ENCODE results near the gene EIPR1. TPM values are rescaled to one million over a fixed set of nuclear protein-coding genes. Genes with fewer than 3 reads are reported as not detected.
"Not testable (repeated sequence)": the region's sequence is repeated elsewhere in the genome, so short reads cannot be mapped to it uniquely, and the experiment has no call there.

Gene EIPR1
- total RNA-seq, 4 donors from 2014 or later = 13.8 to 19.0 (median 15.3) TPM

DNA sequence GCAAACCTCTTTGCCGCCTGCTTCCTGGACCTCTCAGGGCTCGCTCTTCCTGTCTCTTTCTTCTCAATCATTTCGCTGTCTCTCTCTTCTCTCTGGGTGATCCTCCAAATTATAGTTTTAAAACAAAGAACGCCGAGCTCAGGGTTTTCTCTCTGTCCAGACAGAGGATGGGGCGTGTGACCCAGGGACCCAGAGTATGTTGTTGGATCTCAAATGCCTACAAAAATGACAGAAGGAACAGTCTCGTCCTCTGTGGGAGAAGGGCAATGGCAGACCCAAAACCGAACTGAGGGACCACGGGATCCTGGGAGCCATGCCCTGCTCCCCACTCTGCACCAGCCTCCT, 88.5 kb downstream of the EIPR1 start:
- H3K4me3 ChIP-seq = no peak overlapping the region
- H3K27ac ChIP-seq (replicated peaks in 1 of 4) = no peak overlapping the region
- DNase-seq (ENCODE audit: extremely low spot score) = no peak
- H3K9me3 ChIP-seq = no peaks in the 10 kb centered on the region
- TF ChIP-seq, protein P1, sequence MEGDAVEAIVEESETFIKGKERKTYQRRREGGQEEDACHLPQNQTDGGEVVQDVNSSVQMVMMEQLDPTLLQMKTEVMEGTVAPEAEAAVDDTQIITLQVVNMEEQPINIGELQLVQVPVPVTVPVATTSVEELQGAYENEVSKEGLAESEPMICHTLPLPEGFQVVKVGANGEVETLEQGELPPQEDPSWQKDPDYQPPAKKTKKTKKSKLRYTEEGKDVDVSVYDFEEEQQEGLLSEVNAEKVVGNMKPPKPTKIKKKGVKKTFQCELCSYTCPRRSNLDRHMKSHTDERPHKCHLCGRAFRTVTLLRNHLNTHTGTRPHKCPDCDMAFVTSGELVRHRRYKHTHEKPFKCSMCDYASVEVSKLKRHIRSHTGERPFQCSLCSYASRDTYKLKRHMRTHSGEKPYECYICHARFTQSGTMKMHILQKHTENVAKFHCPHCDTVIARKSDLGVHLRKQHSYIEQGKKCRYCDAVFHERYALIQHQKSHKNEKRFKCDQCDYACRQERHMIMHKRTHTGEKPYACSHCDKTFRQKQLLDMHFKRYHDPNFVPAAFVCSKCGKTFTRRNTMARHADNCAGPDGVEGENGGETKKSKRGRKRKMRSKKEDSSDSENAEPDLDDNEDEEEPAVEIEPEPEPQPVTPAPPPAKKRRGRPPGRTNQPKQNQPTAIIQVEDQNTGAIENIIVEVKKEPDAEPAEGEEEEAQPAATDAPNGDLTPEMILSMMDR (IDR thresholded peaks at IDR 0.05) = no peak
- TF ChIP-seq POLR2A (IDR thresholded peaks at IDR 0.05; ENCODE audit: low read depth) (no peak), EP300 (IDR thresholded peaks at IDR 0.05) (no peak), POLR2AphosphoS5 (IDR thresholded peaks at IDR 0.05) (no peak)
- WGBS = 90% methylated on average over 9 of the region's 9 CpGs
- no peaks in the 10 kb centered on the region for H3K4me1 ChIP-seq
- intact Hi-C loops (cut with DNase I) = no loop called here
- H3K27me3 ChIP-seq = no peaks in the 10 kb centered on the region
- H3K36me3 ChIP-seq = no peaks in the 10 kb centered on the region

DNA sequence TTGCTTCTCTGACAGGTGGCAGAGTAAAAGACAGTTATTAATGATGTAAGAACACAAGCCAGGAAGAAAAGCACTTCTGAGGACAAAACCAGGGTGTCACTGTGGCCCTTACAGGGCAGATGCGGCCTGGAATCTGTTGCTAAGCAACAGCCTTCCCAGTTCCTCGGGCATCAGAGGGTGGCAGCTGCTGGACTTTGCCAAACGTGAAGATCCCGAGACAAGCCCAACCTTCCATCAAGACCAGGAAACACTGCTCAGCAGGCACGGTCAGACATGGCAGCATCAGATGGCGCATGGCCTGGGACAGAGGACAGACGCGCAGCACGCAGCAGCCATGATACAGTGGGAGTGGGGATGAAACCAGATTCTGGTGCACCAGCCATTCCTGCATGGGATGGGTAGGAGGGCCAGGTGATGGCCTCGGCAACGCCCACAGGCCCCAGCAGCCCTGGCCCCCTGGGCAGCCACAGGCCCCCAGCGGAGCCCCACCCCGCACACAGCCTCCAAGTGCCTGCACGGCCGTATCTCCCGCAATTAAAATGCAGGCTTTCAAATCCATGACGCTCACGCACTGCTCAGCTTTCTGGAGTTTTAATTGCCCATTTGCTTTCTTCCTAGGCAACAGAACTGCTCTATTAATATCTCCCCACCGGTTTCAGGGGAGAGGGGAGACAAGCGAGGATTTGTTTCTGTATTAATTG, 89.0 kb downstream of the EIPR1 start:
- WGBS = 90% methylated on average over 18 of the region's 20 CpGs
- DNase-seq (ENCODE audit: extremely low spot score) = no peak

DNA sequence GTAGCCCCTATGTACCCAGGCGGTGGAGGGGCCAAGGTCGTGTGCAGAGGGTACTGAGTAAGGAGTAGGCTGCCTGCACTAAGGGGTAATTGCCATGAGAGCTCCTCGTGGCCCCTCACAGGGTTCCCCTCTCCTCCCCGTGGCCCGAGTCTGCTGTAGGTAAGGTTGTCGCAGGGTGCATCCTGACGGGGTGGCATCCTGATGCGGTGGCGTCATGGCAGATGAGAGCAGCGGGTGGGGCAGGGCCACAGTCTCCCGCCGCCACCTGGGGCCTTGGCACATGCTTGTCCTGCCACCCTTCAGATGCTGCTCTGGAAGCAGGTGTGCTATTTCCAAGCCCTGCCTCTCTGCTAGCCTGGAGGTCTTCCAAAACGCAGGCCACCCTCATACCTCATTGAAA, 89.7 kb downstream of the EIPR1 start:
- no peaks in the 10 kb centered on the region for H3K36me3 ChIP-seq
- TF ChIP-seq, protein P1 (IDR thresholded peaks at IDR 0.05) = no peak
- TF ChIP-seq EP300 (IDR thresholded peaks at IDR 0.05) = no peak
- TF ChIP-seq POLR2AphosphoS5 (IDR thresholded peaks at IDR 0.05) = no peak
- TF ChIP-seq POLR2A (IDR thresholded peaks at IDR 0.05; ENCODE audit: low read depth) = no peak
- H3K4me1 ChIP-seq = peaks cover 0 to 7% (median 6%) of the 10 kb centered on the region in 4 donors
- H3K27me3 ChIP-seq = no peaks in the 10 kb centered on the region
- 72% methylated on average over 5 of the region's 13 CpGs for WGBS
- no peaks in the 10 kb centered on the region for H3K9me3 ChIP-seq
- no peak overlapping the region for H3K4me3 ChIP-seq
- H3K27ac ChIP-seq (replicated peaks in 1 of 4) = no peak overlapping the region
- intact Hi-C loops (cut with DNase I) = no loop called here
- no peak for DNase-seq (ENCODE audit: extremely low spot score)

More for the DNA sequence above, 89.0 kb downstream of the EIPR1 start:
- no peaks in the 10 kb centered on the region for H3K9me3 ChIP-seq
- H3K36me3 ChIP-seq = no peaks in the 10 kb centered on the region
- no peak overlapping the region for H3K27ac ChIP-seq (replicated peaks in 1 of 4)
- intact Hi-C loops (cut with DNase I) = no loop called here
- no peak for TF ChIP-seq POLR2A (IDR thresholded peaks at IDR 0.05; ENCODE audit: low read depth)
- no peak overlapping the region for H3K4me3 ChIP-seq
- no peaks in the 10 kb centered on the region for H3K27me3 ChIP-seq
- no peaks in the 10 kb centered on the region for H3K4me1 ChIP-seq

DNA sequence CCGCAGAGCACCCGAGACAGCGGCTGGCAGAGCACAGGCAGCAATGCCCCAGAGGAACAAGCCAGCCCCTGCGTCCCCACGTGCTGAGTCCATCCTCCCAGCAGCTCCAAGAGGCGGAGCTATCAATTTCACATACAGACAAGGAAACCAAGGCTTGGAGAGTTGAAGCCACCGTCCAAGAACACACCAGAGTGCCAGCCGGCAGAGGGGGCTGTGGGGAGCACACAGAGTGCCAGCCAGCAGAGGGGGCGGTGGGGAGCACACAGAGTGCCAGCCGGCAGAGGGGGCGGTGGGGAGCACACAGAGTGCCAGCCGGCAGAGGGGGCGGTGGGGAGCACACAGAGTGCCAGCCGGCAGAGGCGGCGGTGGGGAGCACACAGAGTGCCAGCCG, 91.0 kb downstream of the EIPR1 start:
- WGBS = 80% methylated on average over 2 of the region's 17 CpGs
- DNase-seq (ENCODE audit: extremely low spot score) = not testable (repeated sequence)

DNA sequence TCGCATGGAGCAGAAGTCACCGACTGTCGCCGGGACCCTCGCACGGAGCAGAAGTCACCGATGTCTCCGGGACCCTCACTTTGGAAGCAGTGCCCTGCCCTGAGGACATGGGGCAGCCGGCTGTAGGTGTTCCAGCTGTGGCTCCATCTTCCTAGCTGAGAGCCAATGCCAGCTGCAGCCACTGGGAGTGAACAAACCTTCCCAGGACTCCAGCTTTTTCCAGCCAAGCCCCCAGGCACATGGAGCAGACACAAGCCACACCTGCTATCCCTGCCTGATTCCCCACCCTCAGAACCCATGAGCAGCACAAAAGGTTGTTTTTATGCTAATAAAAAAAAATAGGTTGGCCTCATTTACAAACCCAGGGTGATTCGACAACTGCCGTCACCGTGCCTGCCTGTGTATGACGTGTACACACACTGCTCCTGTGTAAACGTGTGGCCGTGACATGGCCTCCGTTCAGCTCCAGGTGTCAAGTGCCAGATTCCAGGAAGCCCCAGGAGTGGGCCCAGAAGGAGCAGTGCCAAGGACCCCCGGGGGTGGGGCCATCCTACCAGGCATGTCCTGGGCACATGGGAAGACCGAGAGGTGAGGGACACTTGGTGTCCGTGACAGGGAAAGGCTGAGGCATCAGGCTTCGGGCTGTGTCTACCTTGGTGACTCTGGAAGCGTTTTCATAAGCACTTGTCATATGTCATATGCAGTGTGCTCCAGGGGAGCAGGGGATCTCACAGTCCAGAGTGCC, 91.5 kb downstream of the EIPR1 start:
- no peaks in the 10 kb centered on the region for H3K27me3 ChIP-seq
- intact Hi-C loops (cut with DNase I) = no loop called here
- no peaks in the 10 kb centered on the region for H3K36me3 ChIP-seq
- H3K27ac ChIP-seq (replicated peaks in 1 of 4) = no peak overlapping the region
- 93% methylated on average over 14 of the region's 21 CpGs for WGBS
- peaks cover 4 to 16% (median 15%) of the 10 kb centered on the region in 4 donors for H3K4me1 ChIP-seq
- H3K4me3 ChIP-seq = no peak overlapping the region
- TF ChIP-seq POLR2AphosphoS5 (IDR thresholded peaks at IDR 0.05) (no peak), EP300 (IDR thresholded peaks at IDR 0.05) (no peak), POLR2A (IDR thresholded peaks at IDR 0.05; ENCODE audit: low read depth) (no peak)
- TF ChIP-seq, protein P1 (IDR thresholded peaks at IDR 0.05) = no peak
- no peak for DNase-seq (ENCODE audit: extremely low spot score)
- H3K9me3 ChIP-seq = no peaks in the 10 kb centered on the region

More for the DNA sequence above, 91.0 kb downstream of the EIPR1 start:
- H3K27ac ChIP-seq (replicated peaks in 1 of 4); intact Hi-C loops (cut with DNase I); H3K9me3 ChIP-seq; H3K4me3 ChIP-seq; H3K27me3 ChIP-seq; H3K36me3 ChIP-seq: not testable (repeated sequence)
- peaks cover 4 to 16% (median 15%) of the 10 kb centered on the region in 4 donors for H3K4me1 ChIP-seq

Data from esophagus muscularis mucosa (tissue), 4 donors.